ENCODE data around the gene SPTBN4.

Gene SPTBN4

GRCh38 chr19:40597329-40597838 is 130.6 kb downstream of the SPTBN4 start:
- no peak overlapping the region for H3K14ac ChIP-seq (ENCODE audit: low read length in 2 of 2)
- H3K4me1 ChIP-seq (ENCODE audit: control insufficient read depth, insufficient read depth, low read depth, low read length) = peaks cover 33% of the 10 kb centered on the region

GRCh38 chr19:40598121-40598917 is 131.5 kb downstream of the SPTBN4 start:
- Histone ChIP-seq H3K9me3 (ENCODE audit: control insufficient read depth, low read length) (no peaks in the 10 kb centered on the region), H2BK5ac (ENCODE audit: low read depth, low read length, poor library complexity, severe bottlenecking) (no peak overlapping the region), H3K14ac (ENCODE audit: low read length in 2 of 2) (no peak overlapping the region), H3K4ac (ENCODE audit: low read depth in 1 of 2, low read length in 2 of 2) (peak overlapping the region in 1 of 2 experiments; percentile 71), H2AFZ (ENCODE audit: low read depth, low read length) (peak overlapping the region; percentile 16), H3K36me3 (ENCODE audit: control insufficient read depth in 1 of 2, insufficient read depth in 2 of 2, low read depth in 1 of 2, low read length in 2 of 2) (peaks cover 0 to 7% of the 10 kb centered on the region in 2 experiments), H2BK15ac (ENCODE audit: low read depth, poor library complexity, severe bottlenecking) (no peak overlapping the region), H3K27me3 (ENCODE audit: control insufficient read depth in 1 of 2, insufficient read depth in 1 of 2, low read length in 2 of 2) (peaks cover 18 to 53% of the 10 kb centered on the region in 2 experiments), H3K4me1 (ENCODE audit: control insufficient read depth, insufficient read depth, low read depth, low read length) (peaks cover 36% of the 10 kb centered on the region), H3K18ac (ENCODE audit: low read depth in 1 of 2, low read length in 2 of 2) (peak overlapping the region in 1 of 2 experiments; percentile 76), H2BK12ac (ENCODE audit: low read length in 2 of 2) (peak overlapping the region in 1 of 2 experiments; percentile 60), H3K79me1 (replicated peaks; ENCODE audit: low read length, poor library complexity, severe bottlenecking) (peaks cover 1% of the 10 kb centered on the region), H4K91ac (ENCODE audit: low read length) (peak overlapping the region; percentile 45), H3K23ac (ENCODE audit: low read length in 2 of 2) (no peak overlapping the region), H4K8ac (ENCODE audit: low read length) (no peak overlapping the region), H2AK5ac (ENCODE audit: low read length, severe bottlenecking) (no peak overlapping the region), H2BK120ac (ENCODE audit: low read depth, low read length) (no peak overlapping the region), H3K9ac (ENCODE audit: low read length) (no peak overlapping the region), H3K4me2 (ENCODE audit: low read length, poor library complexity, severe bottlenecking) (peak overlapping the region; percentile 75), H3K4me3 (ENCODE audit: insufficient read depth in 1 of 2, low read depth in 1 of 2, low read length in 2 of 2) (peak overlapping the region; percentile 26 to 49), H3K27ac (ENCODE audit: low read length, poor library complexity, severe bottlenecking) (peak overlapping the region; percentile 43)
- peak; percentile 89 for DNase-seq
- WGBS = 2% methylated on average over 26 of the region's 46 CpGs

More at GRCh38 chr19:40597329-40597838, 130.6 kb downstream of the SPTBN4 start:
- Histone ChIP-seq H3K79me1 (replicated peaks; ENCODE audit: low read length, poor library complexity, severe bottlenecking) (peaks cover 1% of the 10 kb centered on the region), H3K36me3 (ENCODE audit: control insufficient read depth in 1 of 2, insufficient read depth in 2 of 2, low read depth in 1 of 2, low read length in 2 of 2) (peaks cover 0 to 7% of the 10 kb centered on the region in 2 experiments), H2BK120ac (ENCODE audit: low read depth, low read length) (no peak overlapping the region), H4K91ac (ENCODE audit: low read length) (no peak overlapping the region), H2BK12ac (ENCODE audit: low read length in 2 of 2) (peak overlapping the region in 1 of 2 experiments; percentile 10), H3K18ac (ENCODE audit: low read depth in 1 of 2, low read length in 2 of 2) (peak overlapping the region; percentile 52 to 81), H3K9ac (ENCODE audit: low read length) (no peak overlapping the region), H3K4me2 (ENCODE audit: low read length, poor library complexity, severe bottlenecking) (peak overlapping the region; percentile 75), H3K4ac (ENCODE audit: low read depth in 1 of 2, low read length in 2 of 2) (peak overlapping the region in 1 of 2 experiments; percentile 30), H3K23ac (ENCODE audit: low read length in 2 of 2) (peak overlapping the region in 1 of 2 experiments; percentile 83), H3K27me3 (ENCODE audit: control insufficient read depth in 1 of 2, insufficient read depth in 1 of 2, low read length in 2 of 2) (peaks cover 18 to 53% of the 10 kb centered on the region in 2 experiments), H2AFZ (ENCODE audit: low read depth, low read length) (no peak overlapping the region), H2AK5ac (ENCODE audit: low read length, severe bottlenecking) (no peak overlapping the region), H4K8ac (ENCODE audit: low read length) (no peak overlapping the region), H2BK5ac (ENCODE audit: low read depth, low read length, poor library complexity, severe bottlenecking) (no peak overlapping the region), H3K9me3 (ENCODE audit: control insufficient read depth, low read length) (no peaks in the 10 kb centered on the region), H3K27ac (ENCODE audit: low read length, poor library complexity, severe bottlenecking) (no peak overlapping the region), H2BK15ac (ENCODE audit: low read depth, poor library complexity, severe bottlenecking) (no peak overlapping the region), H3K4me3 (ENCODE audit: insufficient read depth in 1 of 2, low read depth in 1 of 2, low read length in 2 of 2) (peak overlapping the region in 1 of 2 experiments; percentile 28)
- DNase-seq = no peak
- 18% methylated on average over 17 of the region's 18 CpGs for WGBS

DNA sequence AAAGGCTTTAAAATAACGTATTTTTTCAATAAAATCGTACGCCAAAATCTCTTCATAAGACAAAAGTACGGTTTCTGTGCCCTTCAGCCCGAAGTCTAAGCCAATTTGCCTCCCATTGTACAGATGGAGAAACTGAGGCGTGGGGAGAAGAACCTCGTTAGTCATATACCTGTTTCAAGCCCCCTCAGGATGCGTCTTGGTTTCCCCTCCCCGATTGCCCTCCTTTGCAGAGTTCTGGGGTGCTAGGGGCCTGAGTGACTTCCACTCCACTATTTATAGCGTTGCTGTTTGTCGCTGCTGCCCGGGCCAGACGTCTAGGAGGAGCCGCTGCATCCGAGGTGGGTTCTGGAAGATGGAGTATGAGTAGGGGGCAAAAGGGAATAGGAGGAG is 132.1 kb downstream of the SPTBN4 start:
- Histone ChIP-seq H2BK120ac (ENCODE audit: low read depth, low read length) (no peak overlapping the region), H3K9ac (ENCODE audit: low read length) (no peak overlapping the region), H3K4me1 (ENCODE audit: control insufficient read depth, insufficient read depth, low read depth, low read length) (peaks cover 35% of the 10 kb centered on the region), H3K27me3 (ENCODE audit: control insufficient read depth in 1 of 2, insufficient read depth in 1 of 2, low read length in 2 of 2) (peaks cover 18 to 53% of the 10 kb centered on the region in 2 experiments), H3K4me2 (ENCODE audit: low read length, poor library complexity, severe bottlenecking) (no peak overlapping the region), H4K91ac (ENCODE audit: low read length) (no peak overlapping the region), H3K23ac (ENCODE audit: low read length in 2 of 2) (no peak overlapping the region), H2AFZ (ENCODE audit: low read depth, low read length) (no peak overlapping the region), H2BK15ac (ENCODE audit: low read depth, poor library complexity, severe bottlenecking) (no peak overlapping the region), H3K4ac (ENCODE audit: low read depth in 1 of 2, low read length in 2 of 2) (no peak overlapping the region), H3K79me1 (replicated peaks; ENCODE audit: low read length, poor library complexity, severe bottlenecking) (peaks cover 1% of the 10 kb centered on the region), H3K27ac (ENCODE audit: low read length, poor library complexity, severe bottlenecking) (no peak overlapping the region), H3K36me3 (ENCODE audit: control insufficient read depth in 1 of 2, insufficient read depth in 2 of 2, low read depth in 1 of 2, low read length in 2 of 2) (peaks cover 0 to 7% of the 10 kb centered on the region in 2 experiments), H3K18ac (ENCODE audit: low read depth in 1 of 2, low read length in 2 of 2) (no peak overlapping the region), H2AK5ac (ENCODE audit: low read length, severe bottlenecking) (no peak overlapping the region), H3K4me3 (ENCODE audit: insufficient read depth in 1 of 2, low read depth in 1 of 2, low read length in 2 of 2) (no peak overlapping the region), H3K14ac (ENCODE audit: low read length in 2 of 2) (no peak overlapping the region), H2BK5ac (ENCODE audit: low read depth, low read length, poor library complexity, severe bottlenecking) (peak overlapping the region; percentile 5), H4K8ac (ENCODE audit: low read length) (no peak overlapping the region), H3K9me3 (ENCODE audit: control insufficient read depth, low read length) (no peaks in the 10 kb centered on the region), H2BK12ac (ENCODE audit: low read length in 2 of 2) (no peak overlapping the region)
- 37% methylated on average over 6 of the region's 15 CpGs for WGBS
- DNase-seq = no peak

DNA sequence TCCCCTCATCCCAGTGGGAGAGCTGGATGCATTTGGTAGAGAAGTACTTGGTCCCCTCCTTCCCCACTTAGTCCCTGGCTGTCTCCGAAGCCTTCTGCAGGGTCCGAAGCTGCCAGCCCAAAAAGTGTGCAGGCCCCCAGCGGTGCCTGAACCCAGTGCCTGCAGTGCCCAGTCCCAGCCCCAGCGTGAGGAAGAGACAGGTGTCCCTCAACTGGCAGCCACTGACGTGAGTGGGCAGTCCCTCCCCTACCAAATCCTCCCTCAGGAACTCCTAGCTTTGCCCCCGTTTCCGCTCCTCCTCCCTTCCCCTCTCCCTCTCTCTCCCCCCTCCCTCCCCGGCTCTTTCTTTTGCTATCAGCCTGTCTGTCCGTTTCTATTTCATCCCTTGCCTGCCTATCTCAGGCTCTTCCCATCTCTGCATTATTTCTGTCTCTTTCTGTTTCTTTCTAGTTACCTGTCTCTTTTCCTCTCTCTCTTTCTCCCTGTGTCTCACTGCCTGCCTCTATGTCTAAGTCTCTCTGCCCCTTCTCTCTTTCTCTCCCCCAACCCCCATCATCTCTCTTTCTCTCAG is 132.6 kb downstream of the SPTBN4 start:
- Histone ChIP-seq H3K27me3 (ENCODE audit: control insufficient read depth in 1 of 2, insufficient read depth in 1 of 2, low read length in 2 of 2) (peaks cover 18 to 53% of the 10 kb centered on the region in 2 experiments), H3K4me3 (ENCODE audit: insufficient read depth in 1 of 2, low read depth in 1 of 2, low read length in 2 of 2) (no peak overlapping the region), H3K4ac (ENCODE audit: low read depth in 1 of 2, low read length in 2 of 2) (no peak overlapping the region), H3K18ac (ENCODE audit: low read depth in 1 of 2, low read length in 2 of 2) (no peak overlapping the region), H2AK5ac (ENCODE audit: low read length, severe bottlenecking) (no peak overlapping the region), H4K8ac (ENCODE audit: low read length) (no peak overlapping the region), H2BK12ac (ENCODE audit: low read length in 2 of 2) (no peak overlapping the region), H3K27ac (ENCODE audit: low read length, poor library complexity, severe bottlenecking) (no peak overlapping the region), H2AFZ (ENCODE audit: low read depth, low read length) (no peak overlapping the region), H2BK15ac (ENCODE audit: low read depth, poor library complexity, severe bottlenecking) (no peak overlapping the region), H3K9me3 (ENCODE audit: control insufficient read depth, low read length) (no peaks in the 10 kb centered on the region), H3K14ac (ENCODE audit: low read length in 2 of 2) (no peak overlapping the region), H3K23ac (ENCODE audit: low read length in 2 of 2) (peak overlapping the region in 1 of 2 experiments; percentile 10), H3K79me1 (replicated peaks; ENCODE audit: low read length, poor library complexity, severe bottlenecking) (peaks cover 1% of the 10 kb centered on the region), H3K4me2 (ENCODE audit: low read length, poor library complexity, severe bottlenecking) (no peak overlapping the region), H3K4me1 (ENCODE audit: control insufficient read depth, insufficient read depth, low read depth, low read length) (peaks cover 34% of the 10 kb centered on the region), H3K9ac (ENCODE audit: low read length) (no peak overlapping the region), H4K91ac (ENCODE audit: low read length) (peak overlapping the region; percentile 9), H2BK120ac (ENCODE audit: low read depth, low read length) (no peak overlapping the region), H2BK5ac (ENCODE audit: low read depth, low read length, poor library complexity, severe bottlenecking) (peak overlapping the region; percentile 5), H3K36me3 (ENCODE audit: control insufficient read depth in 1 of 2, insufficient read depth in 2 of 2, low read depth in 1 of 2, low read length in 2 of 2) (peaks cover 0 to 7% of the 10 kb centered on the region in 2 experiments)
- WGBS = 37% methylated on average over 9 of the region's 9 CpGs
- DNase-seq = no peak
